Astrocyte (in vitro differentiated cells and primary cell): ENCODE results near the gene NAGLU. TPM values are rescaled to one million over a fixed set of nuclear protein-coding genes. Genes with fewer than 3 reads are reported as not detected.

ENCODE experiments used
- DNase-seq: peaks from one replicate; pipeline ENCODE4 v3.0.0-alpha.2; 2010; ENCODE audit warnings: low read depth
- FAIRE-seq: peaks from 2 replicates; lab custom pipeline; 2011; peaks lifted over from hg19 to GRCh38; lab: Jason Lieb, UNC
- H2AFZ ChIP-seq: 2 replicates; pipeline ENCODE4 v1.6.0; 2012; ENCODE audit warnings: low read depth, low read length, inconsistent platforms
- H3K27ac ChIP-seq: 2 replicates; pipeline ENCODE4 v1.5.1; 2011; ENCODE audit warnings: low read depth, low read length, inconsistent platforms
- H3K27me3 ChIP-seq: 2 replicates; pipeline ENCODE4 v1.6.0; 2011; ENCODE audit warnings: low read length, inconsistent platforms; ENCODE audit not compliant: insufficient read depth
- H3K36me3 ChIP-seq: 2 replicates; pipeline ENCODE4 v1.5.1; 2011; ENCODE audit warnings: low read length, inconsistent platforms; ENCODE audit not compliant: insufficient read depth
- H3K4me1 ChIP-seq: 2 replicates; pipeline ENCODE4 v1.5.1; 2011; ENCODE audit warnings: low read length, inconsistent platforms; ENCODE audit not compliant: insufficient read depth
- H3K4me2 ChIP-seq: 2 replicates; pipeline ENCODE4 v1.6.0; 2012; ENCODE audit warnings: low read length, inconsistent platforms
- H3K4me3 ChIP-seq: 2 replicates; pipeline ENCODE4 v1.5.1; 2011; ENCODE audit warnings: low read depth, mild to moderate bottlenecking, low read length, inconsistent platforms; ENCODE audit not compliant: insufficient read depth
- H3K79me2 ChIP-seq: 2 replicates; pipeline ENCODE4 v1.6.0; 2012; ENCODE audit warnings: mild to moderate bottlenecking, low read length, inconsistent platforms; ENCODE audit not compliant: insufficient read depth
- H3K9ac ChIP-seq: 2 replicates; pipeline ENCODE4 v1.6.0; 2012; ENCODE audit warnings: mild to moderate bottlenecking, low read length, inconsistent platforms
- H3K9me3 ChIP-seq: 2 replicates; pipeline ENCODE4 v1.5.1; 2012; ENCODE audit warnings: low read depth, mild to moderate bottlenecking, low read length, inconsistent platforms; ENCODE audit not compliant: insufficient read depth
- H4K20me1 ChIP-seq: 2 replicates; pipeline ENCODE4 v1.6.0; 2012; ENCODE audit warnings: low read length, inconsistent platforms; ENCODE audit not compliant: insufficient read depth
- H3K27ac Mint-ChIP-seq: one replicate; pipeline ENCODE4 v1.8.0; 2021; ENCODE audit warnings: mild to moderate bottlenecking, mixed read lengths; ENCODE audit not compliant: unreplicated experiment
- H3K27me3 Mint-ChIP-seq: one replicate; pipeline ENCODE4 v1.8.0; 2021; ENCODE audit warnings: low read depth, mixed read lengths; ENCODE audit not compliant: unreplicated experiment
- H3K36me3 Mint-ChIP-seq: one replicate; pipeline ENCODE4 v1.8.0; 2021; ENCODE audit warnings: low read depth, mixed read lengths; ENCODE audit not compliant: unreplicated experiment
- H3K4me1 Mint-ChIP-seq: one replicate; pipeline ENCODE4 v1.8.0; 2021; ENCODE audit warnings: low read depth, mixed read lengths; ENCODE audit not compliant: unreplicated experiment
- H3K4me3 Mint-ChIP-seq: one replicate; pipeline ENCODE4 v1.8.0; 2021; ENCODE audit warnings: mild to moderate bottlenecking, moderate library complexity, mixed read lengths; ENCODE audit not compliant: unreplicated experiment
- H3K9me3 Mint-ChIP-seq: one replicate; pipeline ENCODE4 v1.8.0; 2021; ENCODE audit warnings: mild to moderate bottlenecking, mixed read lengths; ENCODE audit not compliant: unreplicated experiment
- CTCF ChIP-seq: IDR thresholded peaks from 2 replicates; pipeline ENCODE4 v1.5.1; 2011; ENCODE audit warnings: low read depth, mild to moderate bottlenecking, inconsistent platforms, low read length, moderate library complexity; ENCODE audit not compliant: insufficient read depth
- EZH2 ChIP-seq: IDR thresholded peaks from 2 replicates; pipeline ENCODE4 v1.6.1; 2012; ENCODE audit warnings: mild to moderate bottlenecking, low read length, inconsistent platforms; ENCODE audit not compliant: insufficient read depth
- total RNA-seq: library from RNA; stranded (reverse); gene quantifications from 2 replicates; pipeline ENCODE4 v1.2.1, GENCODE V29; 2021

The NAGLU gene
- total RNA-seq, 1 donor from 2014 or later = 19.3 TPM

GRCh38 chr17:42502926-42503325 lies 33.1 kb upstream of the NAGLU start:
- no peak overlapping the region for H3K4me3 ChIP-seq
- FAIRE-seq (no peak), DNase-seq (no peak)
- no peak overlapping the region for H2AFZ ChIP-seq
- no peak overlapping the region for H3K9ac ChIP-seq
- H4K20me1 ChIP-seq = no peaks in the 10 kb centered on the region
- no peak for TF ChIP-seq EZH2
- TF ChIP-seq CTCF = no peak
- Mint-ChIP-seq H3K4me1 (peaks cover 15% of the 10 kb centered on the region), H3K36me3 (peaks cover 31% of the 10 kb centered on the region), H3K9me3 (peaks cover 2% of the 10 kb centered on the region), H3K27ac (no peak overlapping the region), H3K27me3 (no peaks in the 10 kb centered on the region), H3K4me3 (peak overlapping the region; percentile 20)
- H3K27ac ChIP-seq = no peak overlapping the region
- no peak overlapping the region for H3K4me2 ChIP-seq
- H3K9me3 ChIP-seq = no peaks in the 10 kb centered on the region
- no peaks in the 10 kb centered on the region for H3K79me2 ChIP-seq
- peaks cover 38% of the 10 kb centered on the region for H3K36me3 ChIP-seq
- H3K27me3 ChIP-seq = no peaks in the 10 kb centered on the region
- H3K4me1 ChIP-seq = no peaks in the 10 kb centered on the region

- Histone ChIP-seq H3K4me2 (no peak overlapping the region), H3K4me3 (no peak overlapping the region), H3K79me2 (no peaks in the 10 kb centered on the region), H3K27ac (no peak overlapping the region), H4K20me1 (no peaks in the 10 kb centered on the region), H3K9me3 (no peaks in the 10 kb centered on the region), H2AFZ (no peak overlapping the region), H3K9ac (no peak overlapping the region), H3K4me1 (no peaks in the 10 kb centered on the region), H3K36me3 (peaks cover 26% of the 10 kb centered on the region), H3K27me3 (no peaks in the 10 kb centered on the region)
- FAIRE-seq = no peak
- no peak for DNase-seq
- Mint-ChIP-seq H3K4me3 (peak overlapping the region; percentile 2), H3K27me3 (no peaks in the 10 kb centered on the region), H3K36me3 (peaks cover 38% of the 10 kb centered on the region), H3K27ac (peak overlapping the region; percentile 87), H3K4me1 (peaks cover 29% of the 10 kb centered on the region), H3K9me3 (peaks cover under 1% of the 10 kb centered on the region)
- no peak for TF ChIP-seq EZH2
- no peak for TF ChIP-seq CTCF
Measured at GRCh38 chr17:42507671-42508070, 28.4 kb upstream of the NAGLU start.

GRCh38 chr17:42508426-42509165 lies 27.4 kb upstream of the NAGLU start:
- no peak for FAIRE-seq
- peak overlapping the region; percentile 70 for H3K27ac Mint-ChIP-seq

More at GRCh38 chr17:42508426-42509165, 27.4 kb upstream of the NAGLU start:
- Histone ChIP-seq H3K27ac (no peak overlapping the region), H2AFZ (no peak overlapping the region), H3K9me3 (no peaks in the 10 kb centered on the region), H3K36me3 (peaks cover 20% of the 10 kb centered on the region), H4K20me1 (no peaks in the 10 kb centered on the region), H3K27me3 (no peaks in the 10 kb centered on the region), H3K4me3 (no peak overlapping the region), H3K79me2 (no peaks in the 10 kb centered on the region), H3K4me1 (no peaks in the 10 kb centered on the region), H3K9ac (no peak overlapping the region), H3K4me2 (no peak overlapping the region)
- Mint-ChIP-seq H3K4me1 (peaks cover 30% of the 10 kb centered on the region), H3K27me3 (no peaks in the 10 kb centered on the region), H3K4me3 (peak overlapping the region; percentile 50), H3K36me3 (peaks cover 35% of the 10 kb centered on the region), H3K9me3 (no peaks in the 10 kb centered on the region)
- no peak for TF ChIP-seq EZH2
- no peak for TF ChIP-seq CTCF
- no peak for DNase-seq
